NCI-H146 treated with DMSO at 0.1 percent for 48 hours (cell line): ENCODE data around the gene CCDC91.

Experiments
- DNase-seq: peaks from one replicate; lab custom pipeline; 2025; ENCODE audit not compliant: unreplicated experiment; lab: John Stamatoyannopoulos, UW

Gene CCDC91, protein sequence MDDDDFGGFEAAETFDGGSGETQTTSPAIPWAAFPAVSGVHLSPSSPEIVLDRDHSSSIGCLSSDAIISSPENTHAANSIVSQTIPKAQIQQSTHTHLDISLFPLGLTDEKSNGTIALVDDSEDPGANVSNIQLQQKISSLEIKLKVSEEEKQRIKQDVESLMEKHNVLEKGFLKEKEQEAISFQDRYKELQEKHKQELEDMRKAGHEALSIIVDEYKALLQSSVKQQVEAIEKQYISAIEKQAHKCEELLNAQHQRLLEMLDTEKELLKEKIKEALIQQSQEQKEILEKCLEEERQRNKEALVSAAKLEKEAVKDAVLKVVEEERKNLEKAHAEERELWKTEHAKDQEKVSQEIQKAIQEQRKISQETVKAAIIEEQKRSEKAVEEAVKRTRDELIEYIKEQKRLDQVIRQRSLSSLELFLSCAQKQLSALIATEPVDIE

DNA sequence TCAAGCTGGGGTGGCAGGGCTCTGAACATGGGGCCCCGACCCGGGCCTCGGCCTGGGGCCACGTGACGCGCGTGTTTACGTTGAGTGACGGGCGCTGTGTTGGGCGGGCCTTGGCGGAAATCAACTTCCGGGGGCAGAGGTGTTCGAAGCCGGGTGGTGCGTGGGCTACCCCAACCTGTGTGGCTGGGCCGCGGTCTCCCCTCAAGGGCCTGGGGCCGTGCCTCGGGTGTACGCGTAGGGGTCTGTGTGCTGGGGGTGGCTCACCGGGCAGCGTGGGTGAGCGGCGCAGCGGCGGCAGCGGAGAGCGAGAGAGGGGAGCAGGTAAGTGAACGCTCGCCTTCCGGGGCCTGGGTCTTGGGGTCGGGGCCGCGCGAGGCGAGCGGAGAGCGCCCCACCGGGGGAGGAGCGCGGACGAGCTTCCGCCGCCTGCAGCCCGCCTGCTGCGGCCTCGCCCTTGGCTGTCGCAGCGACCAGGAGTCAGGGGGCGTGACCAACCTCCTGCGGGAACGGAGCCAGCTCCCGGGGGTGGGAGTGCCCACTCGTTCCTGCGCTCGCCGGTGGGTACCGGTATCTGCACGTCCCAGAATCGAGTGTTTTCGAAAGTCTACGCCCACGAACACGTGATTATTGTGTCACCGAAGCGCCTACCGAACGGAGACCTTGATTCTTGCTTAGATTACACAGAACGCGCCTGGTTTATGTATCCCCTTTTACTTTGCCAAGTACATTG lies at the start of gene CCDC91:
CCDC91 (plus strand) TSS at position 136 of the 730 bp plus-strand sequence. CDS start 66,760 bp downstream, outside the sequence.
- DNase-seq: peak; percentile 50

DNA sequence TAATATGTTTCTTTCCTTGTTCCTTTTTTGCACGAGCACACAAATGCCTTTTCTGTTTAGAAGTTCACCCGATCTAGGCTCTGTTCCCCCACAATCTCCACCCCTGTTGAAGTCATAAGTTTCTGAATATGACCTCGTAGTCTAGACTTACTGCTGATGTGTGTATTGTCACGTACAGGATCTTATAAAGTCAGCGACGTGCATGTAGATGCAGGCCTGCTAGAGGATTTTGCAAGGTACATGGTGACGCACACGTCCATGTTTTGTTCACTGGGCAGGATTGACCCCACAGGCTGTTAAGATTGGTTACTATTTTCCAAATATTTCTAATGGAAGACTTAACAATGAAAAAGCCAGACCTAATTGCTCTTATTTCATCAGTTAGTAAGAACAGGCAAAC lies 46.2 kb upstream of the CCDC91 start:
- no peak for DNase-seq

DNA sequence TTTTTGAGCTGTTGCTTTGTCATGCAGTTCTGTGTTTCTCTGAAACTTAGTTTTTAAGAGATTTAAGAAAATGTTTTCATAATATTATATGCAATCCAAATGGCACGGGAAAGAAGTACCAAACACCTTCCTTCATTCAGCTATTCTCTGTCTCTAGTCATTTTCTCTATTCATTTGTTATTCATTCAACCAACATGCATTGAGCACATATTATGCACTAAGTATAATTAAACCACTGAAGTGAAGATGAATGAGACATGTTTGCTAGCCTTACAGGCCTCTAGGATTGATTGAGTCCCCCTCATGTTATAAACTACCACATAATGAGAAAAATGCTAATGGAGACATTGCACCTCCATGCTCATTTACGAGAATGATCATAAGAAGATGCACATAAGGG lies 45.7 kb upstream of the CCDC91 start:
- DNase-seq: no peak

DNA sequence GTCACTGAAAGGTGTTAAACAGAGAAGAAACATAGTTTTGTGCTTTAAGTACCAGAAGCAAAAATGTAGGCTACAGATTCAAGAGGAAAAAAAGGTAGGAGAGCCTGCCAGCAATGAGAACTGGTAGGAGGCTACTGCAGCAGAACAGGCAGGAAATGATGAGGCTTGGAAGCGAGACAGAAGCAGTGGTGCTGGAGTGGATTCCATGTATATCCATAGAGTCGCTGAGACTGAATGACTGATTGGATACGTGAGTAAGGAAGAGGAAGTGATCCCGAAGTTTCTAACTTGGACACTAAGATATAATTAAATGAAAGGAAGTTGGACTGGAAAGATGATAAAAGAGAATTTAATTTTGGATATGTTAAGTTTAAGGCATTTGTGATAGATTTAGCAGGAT lies 45.0 kb upstream of the CCDC91 start:
- no peak for DNase-seq

DNA sequence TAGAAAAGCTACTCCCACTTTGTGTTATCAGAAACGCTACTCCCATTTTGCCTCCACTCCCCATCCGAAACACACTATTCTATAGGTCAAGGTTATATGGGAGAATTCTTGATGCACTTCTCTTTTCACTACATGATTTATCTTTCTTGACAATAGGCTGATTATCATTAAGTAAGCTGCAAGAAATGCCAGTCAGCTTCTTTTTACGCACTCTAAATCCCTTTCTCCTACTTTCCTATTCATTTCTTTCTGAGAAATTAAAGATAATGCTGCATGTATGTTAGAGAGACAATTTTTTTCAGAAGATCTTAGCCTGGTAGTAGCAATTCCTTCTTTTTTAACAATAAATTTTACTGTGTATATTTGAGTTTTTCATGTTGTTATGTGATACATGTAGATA lies 41.0 kb upstream of the CCDC91 start:
- DNase-seq: no peak

DNA sequence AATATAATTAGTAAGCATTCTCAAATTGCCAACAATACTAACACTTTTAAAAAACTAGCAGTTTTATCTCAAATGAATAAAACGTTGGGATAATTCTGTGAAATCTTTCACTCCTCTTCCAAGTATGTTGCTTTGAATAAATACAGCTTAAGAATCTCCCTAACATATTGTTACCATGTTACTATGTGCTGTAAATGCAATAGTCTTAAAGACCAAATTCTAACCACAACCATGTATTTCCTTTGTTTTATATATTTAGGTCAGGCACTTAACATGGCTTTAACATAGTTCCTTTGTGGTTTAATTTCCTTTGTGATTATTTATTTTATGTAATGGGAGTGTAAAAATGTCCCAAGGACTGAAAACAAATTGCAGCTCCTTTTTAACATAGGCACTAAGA lies 33.9 kb upstream of the CCDC91 start:
- no peak for DNase-seq

DNA sequence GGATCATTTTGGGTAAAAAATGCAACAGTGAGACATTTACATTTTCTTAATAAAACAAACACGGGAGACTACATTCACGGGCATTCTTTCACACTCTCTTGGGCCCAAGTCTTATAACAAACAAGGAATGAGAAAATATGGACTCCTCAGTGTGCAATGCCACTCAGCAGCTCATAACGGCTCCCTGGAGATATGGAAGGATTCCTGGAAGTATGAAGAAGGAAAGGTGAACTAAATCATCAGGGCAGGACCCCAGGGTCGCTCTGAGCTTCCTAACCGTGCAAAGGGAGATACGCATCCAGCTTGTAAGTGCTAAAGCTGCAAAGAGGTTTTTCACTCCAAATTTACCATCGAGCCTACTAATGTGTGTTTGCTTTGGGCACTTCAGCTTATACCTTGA lies 33.5 kb upstream of the CCDC91 start:
- no peak for DNase-seq

DNA sequence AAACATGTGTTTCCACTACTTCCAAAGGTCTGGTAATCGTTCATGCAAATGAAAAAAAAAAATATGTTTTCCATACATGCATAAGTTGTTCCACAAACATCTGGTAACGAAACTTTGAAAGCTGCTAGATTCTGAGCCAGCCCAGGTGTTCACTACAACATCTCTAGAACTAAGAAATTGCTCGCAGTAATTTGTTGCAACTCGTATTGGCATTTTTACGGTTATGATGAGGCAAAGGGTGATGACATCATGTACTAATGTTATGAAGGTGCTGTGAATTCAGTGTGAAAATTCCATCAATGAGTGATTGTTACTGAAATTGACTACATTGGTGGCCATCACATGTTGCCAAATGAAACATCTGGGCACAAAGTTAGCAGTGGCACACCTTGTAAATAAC lies 31.9 kb upstream of the CCDC91 start:
- DNase-seq: no peak

DNA sequence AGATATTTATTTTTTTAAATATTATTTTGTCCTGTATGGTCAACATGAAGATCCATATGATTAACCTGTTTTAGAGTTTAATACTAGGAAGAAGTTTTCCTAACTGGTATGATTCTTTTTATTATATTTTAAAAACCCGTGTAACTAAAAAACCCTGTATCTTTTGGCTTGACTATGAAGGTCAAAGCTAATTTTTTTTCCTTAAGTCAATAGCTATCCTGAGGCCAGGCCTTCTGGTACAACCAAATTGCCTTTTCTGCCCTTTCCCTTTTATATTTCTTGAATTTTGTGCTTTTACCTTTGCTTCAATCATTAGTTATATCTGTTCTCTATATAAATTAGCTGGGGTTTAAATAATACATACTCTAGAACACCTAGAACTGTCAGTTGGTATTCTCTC lies 30.6 kb upstream of the CCDC91 start:
- no peak for DNase-seq

DNA sequence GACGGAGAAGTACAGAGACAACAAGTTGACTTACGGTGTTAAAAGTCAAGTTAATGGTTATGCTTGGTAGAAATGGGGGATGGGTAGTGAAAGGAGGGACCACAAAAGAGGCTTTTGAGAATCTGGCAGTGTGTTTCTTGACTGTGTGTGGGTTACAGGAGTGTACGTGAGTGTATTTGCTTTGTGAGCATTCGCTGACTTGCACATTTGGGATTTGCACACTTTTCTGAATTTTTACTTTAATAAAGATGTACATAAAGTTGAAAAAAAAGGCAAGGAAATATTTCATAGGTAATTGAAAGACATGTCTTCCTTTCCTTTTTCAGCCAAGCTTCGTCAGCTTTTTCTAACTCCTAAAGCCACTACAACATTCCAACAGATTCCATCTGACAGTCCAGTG lies 28.6 kb upstream of the CCDC91 start:
- no peak for DNase-seq

DNA sequence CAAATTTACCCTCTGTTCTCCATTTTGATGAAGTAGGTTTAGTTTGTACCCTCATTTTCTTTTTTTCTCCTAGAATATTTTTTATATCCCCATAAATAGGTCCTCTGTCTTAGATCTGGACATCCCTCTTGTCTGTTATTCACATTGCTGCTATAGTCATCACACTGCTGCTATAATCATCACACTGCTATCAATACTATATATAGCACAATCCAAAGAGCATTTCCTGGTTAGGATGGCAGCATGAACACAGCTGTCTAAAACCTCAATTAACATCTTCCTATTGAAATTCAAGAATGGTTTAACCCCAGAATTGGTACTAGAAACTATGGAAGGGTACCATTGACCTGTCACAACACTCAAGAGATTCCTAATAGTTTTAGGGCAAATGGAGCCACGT lies 27.6 kb upstream of the CCDC91 start:
- no peak for DNase-seq

DNA sequence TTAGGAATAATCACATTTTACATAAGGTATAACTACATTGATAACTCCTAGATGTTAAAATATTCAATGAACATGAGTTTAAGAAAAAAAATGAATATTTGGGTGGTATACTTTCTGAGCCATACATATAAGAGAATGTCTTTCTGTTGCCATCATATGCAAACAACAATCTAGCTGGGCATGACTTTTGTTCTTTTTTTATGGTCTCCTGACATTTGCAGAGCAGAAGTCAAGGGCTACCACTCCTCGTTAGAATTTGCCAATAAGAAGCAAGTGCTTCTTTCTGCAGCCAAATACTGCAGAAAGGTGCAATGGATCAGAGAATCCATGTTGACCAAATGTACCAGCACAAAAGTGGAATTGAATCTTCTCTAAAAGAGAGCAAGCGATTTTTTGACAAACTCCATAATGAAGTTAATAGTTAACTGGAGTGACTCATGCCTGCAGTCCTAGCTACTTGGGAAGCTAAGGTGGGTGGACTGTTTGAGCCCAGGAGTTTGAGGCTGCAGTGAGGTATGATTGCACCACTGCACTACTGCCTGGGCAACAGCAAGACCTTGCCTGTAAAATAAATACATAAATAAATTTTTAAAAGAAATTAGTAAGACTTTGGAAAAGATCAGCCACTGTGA lies 25.5 kb upstream of the CCDC91 start:
- no peak for DNase-seq

DNA sequence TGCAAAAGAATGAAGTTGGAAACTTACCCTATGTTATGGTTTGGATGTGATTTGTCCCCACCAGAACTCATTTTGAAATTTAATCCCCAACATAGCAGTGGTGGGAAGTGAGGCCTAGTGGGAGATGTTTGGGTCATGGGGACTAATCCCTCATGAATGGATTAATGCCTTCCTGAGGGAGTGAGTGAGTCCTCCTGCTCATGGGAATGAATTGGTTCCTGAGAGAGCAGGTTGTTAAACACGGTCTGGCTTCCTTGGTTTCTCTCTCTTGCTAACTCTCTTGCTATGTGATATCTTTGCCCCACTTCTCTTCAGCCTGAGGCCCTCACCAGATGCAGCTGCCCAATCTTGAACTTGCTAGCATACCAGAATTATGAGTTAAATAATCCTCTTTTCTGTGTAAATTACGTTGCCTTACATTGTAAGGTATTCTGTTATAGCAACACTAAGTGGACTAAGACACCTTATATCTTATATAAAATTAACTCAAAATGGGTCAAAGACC lies 22.2 kb upstream of the CCDC91 start:
- DNase-seq: no peak

DNA sequence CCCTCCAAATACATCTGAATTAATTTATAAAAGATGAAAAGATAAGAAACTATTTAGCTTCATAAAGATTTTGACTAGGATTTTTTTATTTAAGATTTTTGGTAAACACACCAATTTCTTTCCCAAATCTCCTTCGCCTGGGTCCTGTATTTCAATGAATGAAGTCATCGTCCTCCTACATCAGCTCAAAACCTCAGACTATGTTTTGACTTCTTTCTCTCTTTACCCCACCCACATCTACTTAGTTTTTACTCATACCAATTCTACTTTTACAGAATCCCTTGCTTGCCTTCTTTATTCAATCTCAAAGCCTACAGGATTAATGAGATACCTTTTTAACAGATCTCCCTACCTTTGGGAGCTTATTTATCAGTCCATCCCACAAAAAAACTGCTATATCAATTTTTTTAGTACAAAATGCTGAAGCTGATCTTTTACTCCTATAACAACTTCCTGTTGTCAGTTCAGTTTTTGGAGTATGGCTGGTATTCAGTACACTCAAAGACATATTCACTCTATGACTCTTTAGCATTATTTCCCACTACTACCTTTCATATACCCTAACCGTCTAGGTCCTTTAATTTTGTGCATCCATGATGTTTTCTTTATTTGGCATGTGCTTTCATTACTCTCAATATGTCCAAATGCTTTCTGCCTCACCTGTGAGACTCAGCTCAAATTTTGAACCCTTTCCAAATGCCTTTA lies 18.7 kb upstream of the CCDC91 start:
- no peak for DNase-seq

DNA sequence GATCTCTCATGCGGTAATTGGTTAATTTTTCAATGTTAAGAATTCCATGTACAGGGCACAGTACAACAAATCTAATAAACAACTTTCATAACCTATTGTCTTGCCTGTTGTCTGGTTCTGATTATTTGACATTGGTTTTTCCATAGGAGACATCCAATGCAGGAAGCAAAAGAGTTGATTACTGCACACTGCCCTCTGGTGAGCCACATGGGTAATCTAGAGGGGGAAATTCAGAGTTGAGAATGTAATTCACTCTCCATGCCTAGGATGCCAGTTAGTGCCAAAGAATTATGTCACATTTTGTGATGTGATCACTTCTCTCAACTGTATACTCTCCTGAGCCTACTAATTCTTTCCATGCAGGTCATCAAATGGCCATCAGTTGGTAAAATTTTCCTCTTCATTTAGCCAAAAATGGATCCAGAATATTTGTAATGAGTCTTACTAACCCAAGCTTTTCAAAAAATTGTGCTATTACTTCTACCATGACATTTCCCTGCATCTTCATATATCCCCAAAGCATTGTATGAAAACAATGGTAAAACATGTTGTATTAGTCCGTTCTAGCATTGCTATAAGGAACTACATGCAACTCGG lies 17.7 kb upstream of the CCDC91 start:
- no peak for DNase-seq

DNA sequence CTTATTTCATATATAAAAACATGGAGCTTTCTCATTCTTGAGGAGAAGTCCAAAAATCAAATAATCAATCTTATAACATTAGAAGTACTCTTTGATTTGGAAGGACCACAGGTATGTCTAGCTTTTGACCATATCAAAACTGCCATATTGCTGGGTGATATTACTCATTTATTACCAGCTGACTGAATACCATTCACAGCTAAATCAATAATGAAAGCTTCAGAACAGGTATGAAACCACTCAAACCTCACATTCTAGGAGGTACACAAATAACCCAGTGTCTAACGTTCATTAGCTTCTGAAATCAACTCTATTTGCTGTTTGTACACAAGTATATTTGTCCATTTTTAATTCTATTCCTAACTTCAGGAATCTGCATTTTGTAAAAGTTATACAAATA lies 16.8 kb upstream of the CCDC91 start:
- no peak for DNase-seq

DNA sequence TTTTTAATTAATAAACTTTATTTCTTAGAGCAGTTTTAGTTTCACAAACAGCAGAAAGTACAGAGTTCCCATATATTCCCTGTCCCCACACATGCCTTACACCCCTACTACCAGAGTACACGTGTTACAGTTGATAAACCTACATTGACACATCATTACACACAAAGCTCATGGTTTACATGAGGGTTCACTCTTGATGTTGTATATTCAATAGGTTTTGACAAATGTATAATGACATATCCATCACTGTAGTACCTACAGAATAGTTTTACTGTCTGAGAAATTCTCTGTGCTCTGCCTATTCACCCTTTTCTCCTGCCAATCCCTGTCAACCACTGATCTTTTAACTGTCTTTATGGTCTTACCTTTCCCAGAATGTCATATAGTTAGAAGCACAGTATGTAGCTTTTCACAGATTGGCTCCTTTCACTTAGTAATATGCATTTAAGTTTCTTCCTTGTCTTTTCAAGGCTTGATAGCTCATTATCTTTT lies 15.1 kb upstream of the CCDC91 start:
- no peak for DNase-seq

DNA sequence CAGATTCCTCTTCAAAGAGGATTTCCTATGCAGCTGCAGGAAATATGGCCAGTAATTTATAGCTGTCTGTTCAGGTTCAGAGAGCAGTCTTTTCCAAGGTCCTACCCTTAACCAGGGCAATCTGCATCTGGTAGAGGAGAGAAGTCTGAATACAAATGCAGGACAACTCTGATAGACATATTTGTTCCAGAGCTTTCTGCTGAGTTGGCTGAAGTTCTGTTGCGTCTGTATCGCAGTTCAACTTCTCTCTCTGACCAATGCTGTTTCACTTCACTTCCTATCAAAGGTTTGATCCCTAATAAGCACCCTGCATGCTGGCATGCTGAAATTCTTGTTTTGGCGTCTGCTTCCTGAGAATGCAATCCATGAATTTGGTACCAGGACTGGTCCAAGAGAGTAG lies 14.0 kb upstream of the CCDC91 start:
- no peak for DNase-seq

DNA sequence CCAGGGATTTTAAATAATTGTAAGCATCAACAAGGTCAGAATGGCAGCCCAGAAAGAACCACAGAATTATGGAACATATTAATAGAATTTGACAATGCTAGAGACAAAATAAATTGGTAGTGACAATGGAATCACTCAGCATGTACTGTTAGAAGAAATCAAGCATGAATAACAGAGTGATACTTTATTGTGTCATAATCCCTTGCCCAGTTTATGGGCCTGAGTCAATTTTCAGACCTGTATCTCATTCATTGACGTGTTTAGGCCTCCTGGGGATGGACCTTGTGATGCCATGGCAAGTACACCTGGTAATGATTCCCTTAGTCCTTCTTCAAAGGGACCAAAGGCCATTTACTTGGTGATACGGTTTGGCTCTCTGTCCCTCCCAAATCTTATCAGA lies 12.8 kb upstream of the CCDC91 start:
- DNase-seq: no peak

DNA sequence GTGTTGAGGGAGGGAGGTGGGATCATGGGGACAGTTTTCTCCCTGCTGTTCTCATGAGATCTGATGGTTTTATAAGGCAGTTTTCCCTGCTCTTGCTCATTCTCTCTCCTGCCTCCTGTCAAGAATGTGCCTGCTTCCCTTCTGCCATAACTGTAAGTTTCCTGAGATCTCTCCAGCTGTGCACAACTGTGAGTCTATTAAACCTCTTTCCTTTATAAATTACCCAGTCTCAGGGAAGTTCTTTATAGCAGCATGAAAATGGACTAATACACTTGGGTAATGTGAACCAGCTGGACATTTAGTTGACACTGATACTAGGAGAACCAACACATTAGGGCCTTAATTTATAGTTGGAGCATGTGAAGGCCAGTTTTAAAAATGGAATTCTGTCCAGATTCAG lies 12.4 kb upstream of the CCDC91 start:
- no peak for DNase-seq

DNA sequence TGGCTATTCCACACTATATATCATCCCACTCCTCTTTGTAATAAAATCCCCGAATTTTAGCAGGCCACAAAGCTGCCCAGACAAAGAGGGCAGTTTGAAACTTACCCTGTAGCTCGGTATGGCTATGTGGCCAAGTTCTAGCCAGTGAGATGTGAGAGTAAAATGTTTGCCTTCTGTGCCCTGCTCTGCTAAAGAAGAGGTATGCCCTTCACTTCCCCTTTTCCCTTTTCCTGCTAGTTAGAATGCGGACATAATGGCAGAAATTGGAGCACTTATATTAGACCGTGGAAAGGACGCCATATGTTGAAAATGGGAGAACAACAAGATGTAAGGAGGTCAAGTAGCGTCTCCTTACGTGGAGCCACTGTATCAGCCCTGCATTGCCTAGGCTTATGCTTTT lies 11.5 kb upstream of the CCDC91 start:
- DNase-seq: no peak
